ENCODE data around the gene DOCK10.
"Not testable (repeated sequence)": the region's sequence is repeated elsewhere in the genome, so short reads cannot be mapped to it uniquely, and the experiment has no call there.

DOCK10 gene

GRCh38 chr2:224941960-224942359, 100.3 kb downstream of the DOCK10 start:
- DNase-seq: no peak

GRCh38 chr2:224940618-224941017, 101.7 kb downstream of the DOCK10 start:
- DNase-seq: no peak

- no peak for DNase-seq
These were observed 103.6 kb downstream of the DOCK10 start for GRCh38 chr2:224938651-224939182.

GRCh38 chr2:224937887-224938286, 104.4 kb downstream of the DOCK10 start:
- no peak for DNase-seq

GRCh38 chr2:224934526-224935188, 107.6 kb downstream of the DOCK10 start:
- DNase-seq: no peak

GRCh38 chr2:224933431-224933830, 108.8 kb downstream of the DOCK10 start:
- no peak for DNase-seq

GRCh38 chr2:224932522-224932921, 109.7 kb downstream of the DOCK10 start:
- DNase-seq: no peak

GRCh38 chr2:224931956-224932355, 110.3 kb downstream of the DOCK10 start:
- no peak for DNase-seq

- DNase-seq: no peak
These were observed 111.3 kb downstream of the DOCK10 start for GRCh38 chr2:224930990-224931389.

- no peak for DNase-seq
These were observed 112.1 kb downstream of the DOCK10 start for GRCh38 chr2:224930124-224930523.

- DNase-seq: no peak
These were observed 112.8 kb downstream of the DOCK10 start for GRCh38 chr2:224929512-224929911.

- peak; percentile 75 for DNase-seq
These were observed 114.6 kb downstream of the DOCK10 start for GRCh38 chr2:224927646-224928173.

- DNase-seq: no peak
These were observed 115.3 kb downstream of the DOCK10 start for GRCh38 chr2:224927011-224927410.

- no peak for DNase-seq
These were observed 116.5 kb downstream of the DOCK10 start for GRCh38 chr2:224925810-224926100.

GRCh38 chr2:224925061-224925809, 117.0 kb downstream of the DOCK10 start:
- DNase-seq: no peak

- DNase-seq: no peak
These were observed 117.6 kb downstream of the DOCK10 start for GRCh38 chr2:224924631-224925030.

GRCh38 chr2:224922142-224922727, 120.0 kb downstream of the DOCK10 start:
- no peak for DNase-seq

- DNase-seq: no peak
These were observed 122.7 kb downstream of the DOCK10 start for GRCh38 chr2:224919472-224920110.

- no peak for DNase-seq
These were observed 123.4 kb downstream of the DOCK10 start for GRCh38 chr2:224918626-224919471.

GRCh38 chr2:224917246-224917645, 125.0 kb downstream of the DOCK10 start:
- not testable (repeated sequence) for DNase-seq

GRCh38 chr2:224915136-224915535, 127.1 kb downstream of the DOCK10 start:
- DNase-seq: no peak

GRCh38 chr2:224910574-224910925, 131.7 kb downstream of the DOCK10 start:
- DNase-seq: no peak
